Measurements from ENCODE around the gene TGM3.

- TF ChIP-seq CTCF (IDR thresholded peaks at IDR 0.05) (no peak), POLR2A (IDR thresholded peaks at IDR 0.05) (no peak)
Observed at GRCh38 chr20:2337142-2337541, 41.3 kb downstream of the TGM3 start.
